Calu3 (cell line): ENCODE measurements around the gene BCAS3. TPM values are rescaled to one million over a fixed set of nuclear protein-coding genes. Genes with fewer than 3 reads are reported as not detected.

Experiments used
- BruUV-seq: library from RNA; stranded (reverse); fragments of 400-500 nt; replicated peaks from 2 replicates; lab custom pipeline; 2021; lab: Mats Ljungman, UMichigan
- CTCF ChIA-PET: fragments of 300-600 bp; sonication (Branson Sonifier 250); formaldehyde crosslinking; loops from one replicate; lab custom pipeline; 2022; ENCODE audit warnings: antibody characterized with exemption; lab: Charles Lee
- DNase-seq: peaks from one replicate; pipeline ENCODE4 v3.0.0; 2022
- H3K27ac Mint-ChIP-seq: one replicate; pipeline ENCODE4 v1.8.0; 2022; ENCODE audit warnings: mixed read lengths; ENCODE audit not compliant: unreplicated experiment
- H3K27me3 Mint-ChIP-seq: one replicate; pipeline ENCODE4 v1.8.0; 2022; ENCODE audit warnings: mixed read lengths; ENCODE audit not compliant: unreplicated experiment
- H3K36me3 Mint-ChIP-seq: one replicate; pipeline ENCODE4 v1.8.0; 2022; ENCODE audit warnings: mild to moderate bottlenecking, moderate library complexity, mixed read lengths; ENCODE audit not compliant: insufficient read depth, unreplicated experiment
- H3K4me1 Mint-ChIP-seq: one replicate; pipeline ENCODE4 v1.8.0; 2022; ENCODE audit warnings: mild to moderate bottlenecking, low read depth, mixed read lengths; ENCODE audit not compliant: unreplicated experiment
- H3K4me3 Mint-ChIP-seq: one replicate; pipeline ENCODE4 v1.8.0; 2022; ENCODE audit warnings: mild to moderate bottlenecking, low read depth, moderate library complexity, mixed read lengths; ENCODE audit not compliant: unreplicated experiment
- H3K9me3 Mint-ChIP-seq: one replicate; pipeline ENCODE4 v1.8.0; 2022; ENCODE audit warnings: low read depth, mixed read lengths; ENCODE audit not compliant: unreplicated experiment
- CTCF ChIP-seq: fragments of 200-600 bp; IDR thresholded peaks from one replicate; pipeline ENCODE4 v1.8.0; 2022; ENCODE audit warnings: antibody characterized with exemption; ENCODE audit not compliant: unreplicated experiment
- intact Hi-C: fragments of 100-400 bp; cut with micrococcal nuclease; formaldehyde crosslinking; loops from one replicate; pipeline ENCODE4 v1.10.0; 2022; ENCODE audit not compliant: unreplicated experiment
- total RNA-seq: library from RNA; stranded (reverse); gene quantifications from 2 replicates; pipeline ENCODE4 v1.2.3, GENCODE V29; 2022

Gene BCAS3
- total RNA-seq, 1 experiment from 2014 or later, result 10.9 TPM

DNA sequence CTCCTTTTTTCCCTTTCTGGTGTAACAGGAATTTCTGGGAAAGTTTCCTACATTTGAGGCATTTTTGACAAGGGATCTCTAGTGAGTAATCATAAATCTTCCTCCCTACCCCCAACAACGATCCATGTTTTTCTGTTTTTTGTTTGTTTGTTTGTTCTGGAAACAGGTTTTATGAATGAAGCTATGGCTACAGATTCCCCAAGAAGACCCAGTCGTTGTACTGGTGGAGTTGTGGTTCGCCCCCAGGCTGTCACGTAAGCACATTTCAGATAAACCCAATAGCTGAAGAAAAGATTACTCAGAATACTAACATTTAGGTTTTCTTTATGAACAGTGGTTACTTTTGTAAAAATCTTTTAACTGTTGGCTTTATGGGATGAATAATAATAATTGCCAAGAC, 1.6 kb downstream of the BCAS3 start:
- intact Hi-C loops, result no loop called here
- H3K27me3 Mint-ChIP-seq, result no peaks in the 10 kb centered on the region
- no peaks in the 10 kb centered on the region for H3K4me1 Mint-ChIP-seq
- CTCF ChIA-PET, result no interaction called here
- no TSS peak for BruUV-seq
- no peak for TF ChIP-seq CTCF
- no peaks in the 10 kb centered on the region for H3K9me3 Mint-ChIP-seq
- H3K27ac Mint-ChIP-seq, result no peak overlapping the region
- DNase-seq, result no peak
- no peak overlapping the region for H3K4me3 Mint-ChIP-seq
- peaks cover 12% of the 10 kb centered on the region for H3K36me3 Mint-ChIP-seq

GRCh38 chr17:60680754-60681153, 3.1 kb downstream of the BCAS3 start:
- intact Hi-C loops, result no loop called here
- H3K9me3 Mint-ChIP-seq, result no peaks in the 10 kb centered on the region
- no peak for TF ChIP-seq CTCF
- no peak overlapping the region for H3K27ac Mint-ChIP-seq
- BruUV-seq, result no TSS peak
- peaks cover 12% of the 10 kb centered on the region for H3K36me3 Mint-ChIP-seq
- H3K27me3 Mint-ChIP-seq, result no peaks in the 10 kb centered on the region
- no peak for DNase-seq
- H3K4me3 Mint-ChIP-seq, result no peak overlapping the region
- CTCF ChIA-PET, result no interaction called here
- no peaks in the 10 kb centered on the region for H3K4me1 Mint-ChIP-seq

GRCh38 chr17:60685437-60685836, 7.8 kb downstream of the BCAS3 start:
- H3K4me3 Mint-ChIP-seq, result no peak overlapping the region
- no peak for TF ChIP-seq CTCF
- H3K9me3 Mint-ChIP-seq, result no peaks in the 10 kb centered on the region
- intact Hi-C loops, result no loop called here
- H3K27me3 Mint-ChIP-seq, result no peaks in the 10 kb centered on the region
- no peaks in the 10 kb centered on the region for H3K36me3 Mint-ChIP-seq
- DNase-seq, result no peak
- no TSS peak for BruUV-seq
- H3K27ac Mint-ChIP-seq, result no peak overlapping the region
- no peaks in the 10 kb centered on the region for H3K4me1 Mint-ChIP-seq
- CTCF ChIA-PET, result no interaction called here

DNA sequence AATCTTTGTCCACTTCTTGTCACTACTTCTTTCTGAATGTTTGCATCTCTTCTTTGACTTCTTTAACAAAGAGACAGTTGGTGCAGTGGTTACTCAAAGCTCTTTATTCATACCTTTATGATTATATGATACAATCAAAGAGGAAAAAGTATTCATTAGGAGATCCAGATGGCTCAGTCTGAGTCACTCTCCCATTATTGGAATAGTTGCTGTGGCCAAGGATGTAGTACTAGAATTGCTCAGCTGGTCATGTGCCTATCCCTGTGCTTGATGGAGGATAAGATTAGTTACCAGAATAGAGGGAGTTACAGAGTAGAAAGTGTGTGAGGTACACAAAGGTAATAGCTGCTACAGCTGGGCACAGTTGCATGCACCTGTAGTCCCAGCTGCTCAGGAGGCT, 18.3 kb downstream of the BCAS3 start:
- BruUV-seq, result no TSS peak
- Mint-ChIP-seq H3K9me3 (no peaks in the 10 kb centered on the region), H3K36me3 (no peaks in the 10 kb centered on the region), H3K4me3 (no peak overlapping the region), H3K27me3 (no peaks in the 10 kb centered on the region), H3K4me1 (no peaks in the 10 kb centered on the region), H3K27ac (no peak overlapping the region)
- DNase-seq, result no peak
- intact Hi-C loops, result no loop called here
- TF ChIP-seq CTCF, result no peak
- CTCF ChIA-PET, result no interaction called here
